Activated T-helper 9 cell treated with anti-CD3 and anti-CD28 coated beads, Interleukin-2, amount 50 U/mL, for 16 hours (primary cell): ENCODE measurements around the gene MARVELD3.

Experiments
- DNase-seq: peaks from one replicate; pipeline ENCODE4 v3.0.0-alpha.2; 2020; ENCODE audit warnings: low read depth

Gene MARVELD3

GRCh38 chr16:71623597-71623996 is 2.4 kb upstream of the MARVELD3 start:
- no peak for DNase-seq

GRCh38 chr16:71625113-71625850 is 702 bp upstream of the MARVELD3 start:
- no peak for DNase-seq

- DNase-seq = no peak
Measured at GRCh38 chr16:71626858-71627213, 852 bp downstream of the MARVELD3 start.

- DNase-seq = no peak
Measured at GRCh38 chr16:71627731-71628181, 1.8 kb downstream of the MARVELD3 start.

GRCh38 chr16:71628810-71629209 is 2.8 kb downstream of the MARVELD3 start:
- no peak for DNase-seq

- no peak for DNase-seq
Measured at GRCh38 chr16:71629278-71630016, 3.5 kb downstream of the MARVELD3 start.

GRCh38 chr16:71630808-71631207 is 4.8 kb downstream of the MARVELD3 start:
- no peak for DNase-seq

GRCh38 chr16:71631776-71632175 is 5.8 kb downstream of the MARVELD3 start:
- DNase-seq = no peak

- no peak for DNase-seq
Measured at GRCh38 chr16:71635632-71636031, 9.6 kb downstream of the MARVELD3 start.

GRCh38 chr16:71637398-71637797 is 11.4 kb downstream of the MARVELD3 start:
- no peak for DNase-seq

- no peak for DNase-seq
Measured at GRCh38 chr16:71645450-71645849, 19.5 kb downstream of the MARVELD3 start.

- no peak for DNase-seq
Measured at GRCh38 chr16:71647391-71647790, 21.4 kb downstream of the MARVELD3 start.

GRCh38 chr16:71648162-71648561 is 22.2 kb downstream of the MARVELD3 start:
- DNase-seq = no peak

- no peak for DNase-seq
Measured at GRCh38 chr16:71648921-71649320, 22.9 kb downstream of the MARVELD3 start.

- DNase-seq = no peak
Measured at GRCh38 chr16:71649704-71650103, 23.7 kb downstream of the MARVELD3 start.

- DNase-seq = no peak
Measured at GRCh38 chr16:71658771-71659170, 32.8 kb downstream of the MARVELD3 start.

GRCh38 chr16:71659471-71659870 is 33.5 kb downstream of the MARVELD3 start:
- no peak for DNase-seq

- DNase-seq = no peak
Measured at GRCh38 chr16:71666264-71666663, 40.3 kb downstream of the MARVELD3 start.

- DNase-seq = no peak
Measured at GRCh38 chr16:71666928-71667707, 41.1 kb downstream of the MARVELD3 start.

- no peak for DNase-seq
Measured at GRCh38 chr16:71669926-71670536, 44.0 kb downstream of the MARVELD3 start.

GRCh38 chr16:71670537-71670936 is 44.6 kb downstream of the MARVELD3 start:
- DNase-seq = no peak

- no peak for DNase-seq
Measured at GRCh38 chr16:71671165-71671564, 45.2 kb downstream of the MARVELD3 start.
